H1 (cell line): ENCODE results near the gene EYA2. TPM values are rescaled to one million over a fixed set of nuclear protein-coding genes. Genes with fewer than 3 reads are reported as not detected.

Source experiments
- CTCF ChIA-PET: fragments of 300-600 bp; sonication (Branson Sonifier 250); formaldehyde crosslinking; loops from one replicate; lab custom pipeline; 2021; ENCODE audit not compliant: partially characterized antibody; lab: Charles Lee
- POLR2A ChIA-PET: fragments of 300-600 bp; sonication (Branson Sonifier 250); formaldehyde crosslinking; loops from one replicate; lab custom pipeline; 2021; ENCODE audit warnings: inconsistent platforms; ENCODE audit not compliant: partially characterized antibody; lab: Charles Lee
- DNase-seq, 2 experiments: peaks; one replicate each; pipeline versions ENCODE4 v3.0.0 to v3.0.0-alpha.2; 2010 to 2022; ENCODE audit warnings: low spot score in 2 of 2, low read depth in 1 of 2, mixed read lengths in 1 of 2
- FAIRE-seq: peaks from 2 replicates; lab custom pipeline; 2011; peaks lifted over from hg19 to GRCh38; lab: Jason Lieb, UNC
- H2AFZ ChIP-seq: 2 replicates; pipeline ENCODE4 v1.8.1; 2012; ENCODE audit warnings: low read length, inconsistent platforms
- H2AK5ac ChIP-seq: 2 replicates; pipeline ENCODE4 v1.6.1; 2013; ENCODE audit warnings: low read depth, low read length
- H2BK120ac ChIP-seq: replicated peaks from 2 replicates; pipeline ENCODE3; 2013; ENCODE audit warnings: low read depth, low read length, inconsistent platforms
- H2BK12ac ChIP-seq: 2 replicates; pipeline ENCODE4 v1.6.1; 2013; ENCODE audit warnings: low read depth, low read length
- H2BK15ac ChIP-seq: 2 replicates; pipeline ENCODE4 v1.6.1; 2013; ENCODE audit warnings: low read length
- H2BK20ac ChIP-seq: 2 replicates; pipeline ENCODE4 v1.6.1; 2013; ENCODE audit warnings: low read length
- H2BK5ac ChIP-seq: 2 replicates; pipeline ENCODE4 v1.6.1; 2013; ENCODE audit warnings: low read depth, low read length
- H3K14ac ChIP-seq: 2 replicates; pipeline ENCODE4 v1.6.1; 2013; ENCODE audit warnings: inconsistent platforms; ENCODE audit not compliant: insufficient read length
- H3K18ac ChIP-seq: 2 replicates; pipeline ENCODE4 v1.6.1; 2013; ENCODE audit warnings: low read length; ENCODE audit errors: extremely low read depth
- H3K23ac ChIP-seq: 2 replicates; pipeline ENCODE4 v1.6.1; 2013; ENCODE audit warnings: inconsistent platforms; ENCODE audit not compliant: insufficient read length
- H3K23me2 ChIP-seq: 2 replicates; pipeline ENCODE4 v1.6.1; 2013; ENCODE audit warnings: low read depth, low read length
- H3K27ac ChIP-seq: 2 replicates; pipeline ENCODE4 v1.6.1; 2011; ENCODE audit warnings: low read depth, low read length, inconsistent platforms
- H3K27me3 ChIP-seq, 4 experiments: replicated peaks in 1 of 4; 1 replicate in 1 of 4; 2 replicates in 3 of 4; pipeline versions ENCODE4 v1.6.1 to v1.8.1; 2011 to 2013; ENCODE audit warnings: low read length in 3 of 4, mild to moderate bottlenecking in 3 of 4, inconsistent platforms in 2 of 4, mixed read lengths in 2 of 4, moderate library complexity in 1 of 4; ENCODE audit not compliant: control insufficient read depth in 3 of 4, insufficient read depth in 3 of 4; ENCODE audit errors: extremely low read depth in 1 of 4
- H3K36me3 ChIP-seq, 4 experiments: 2 replicates each; pipeline versions ENCODE4 v1.6.1 to v1.8.1; 2011 to 2013; ENCODE audit warnings: mild to moderate bottlenecking in 4 of 4, low read length in 3 of 4, moderate library complexity in 2 of 4, control low read depth in 1 of 4, inconsistent platforms in 1 of 4; ENCODE audit not compliant: insufficient read depth in 4 of 4, control insufficient read depth in 2 of 4
- H3K4ac ChIP-seq: replicated peaks from 2 replicates; pipeline ENCODE3; 2013; ENCODE audit warnings: low read length, low read depth, mixed read lengths, inconsistent platforms; ENCODE audit not compliant: insufficient read length
- H3K4me1 ChIP-seq, 4 experiments: replicated peaks in 1 of 4; 1 replicate in 1 of 4; 2 replicates in 3 of 4; pipeline versions ENCODE4 v1.6.1 to v1.8.1; 2011 to 2013; ENCODE audit warnings: low read length in 3 of 4, inconsistent platforms in 2 of 4, mixed read lengths in 1 of 4; ENCODE audit not compliant: insufficient read depth in 4 of 4, control insufficient read depth in 3 of 4
- H3K4me2 ChIP-seq, 2 experiments: 2 replicates each; pipeline versions ENCODE4 v1.6.1 to v1.8.1; 2011 to 2013; ENCODE audit warnings: low read depth in 2 of 2, low read length in 2 of 2, control low read depth in 1 of 2, inconsistent platforms in 1 of 2, mild to moderate bottlenecking in 1 of 2; ENCODE audit not compliant: insufficient read depth in 1 of 2
- H3K4me3 ChIP-seq, 4 experiments: fragments of 200-600, 300-600 bp in 1 of 4; sonication (generic), shearing (Covaris generic), sonication (Bioruptor Twin) in 1 of 4; 2 replicates each; pipeline versions ENCODE4 v1.5.1 to v1.8.1; 2011 to 2016; ENCODE audit warnings: low read length in 4 of 4, low read depth in 3 of 4, control low read depth in 2 of 4, inconsistent platforms in 2 of 4, mild to moderate bottlenecking in 2 of 4, mixed read lengths in 1 of 4, moderate library complexity in 1 of 4; ENCODE audit not compliant: insufficient read depth in 2 of 4; ENCODE audit errors: extremely low read depth in 1 of 4
- H3K56ac ChIP-seq: replicated peaks from 2 replicates; pipeline ENCODE3; 2013; ENCODE audit warnings: low read depth, mild to moderate bottlenecking, mixed read lengths, low read length, inconsistent platforms; ENCODE audit not compliant: insufficient read length
- H3K79me1 ChIP-seq: 2 replicates; pipeline ENCODE4 v1.6.1; 2013; ENCODE audit warnings: low read depth, low read length, control low read depth
- H3K79me2 ChIP-seq, 2 experiments: 2 replicates each; pipeline versions ENCODE4 v1.6.1 to v1.8.1; 2012 to 2013; ENCODE audit warnings: low read length in 2 of 2, mild to moderate bottlenecking in 2 of 2, inconsistent platforms in 1 of 2; ENCODE audit not compliant: insufficient read depth in 2 of 2, control insufficient read depth in 1 of 2
- H3K9ac ChIP-seq, 4 experiments: replicated peaks in 1 of 4; 1 replicate in 1 of 4; 2 replicates in 3 of 4; pipeline versions ENCODE4 v1.6.1 to v1.8.1; 2011 to 2013; ENCODE audit warnings: low read depth in 3 of 4, low read length in 3 of 4, control low read depth in 2 of 4, mild to moderate bottlenecking in 2 of 4, moderate library complexity in 2 of 4, inconsistent platforms in 1 of 4; ENCODE audit errors: extremely low read depth in 1 of 4
- H3K9me3 ChIP-seq, 2 experiments: 2 replicates each; pipeline versions ENCODE4 v1.6.1 to v1.8.1; 2012 to 2013; ENCODE audit warnings: mild to moderate bottlenecking in 2 of 2, moderate library complexity in 2 of 2, control low read depth in 1 of 2, inconsistent platforms in 1 of 2, low read depth in 1 of 2, low read length in 1 of 2, mixed read lengths in 1 of 2; ENCODE audit not compliant: insufficient read depth in 2 of 2
- H4K20me1 ChIP-seq, 2 experiments: replicated peaks in 1 of 2; 2 replicates each; pipeline versions ENCODE3 to v1.8.1; 2011 to 2013; ENCODE audit warnings: inconsistent platforms in 2 of 2, low read length in 2 of 2, mild to moderate bottlenecking in 1 of 2; ENCODE audit not compliant: insufficient read depth in 2 of 2, control insufficient read depth in 1 of 2
- H4K5ac ChIP-seq: 2 replicates; pipeline ENCODE4 v1.6.1; 2013; ENCODE audit warnings: low read length, low read depth, mixed read lengths, inconsistent platforms; ENCODE audit not compliant: insufficient read length
- H4K8ac ChIP-seq: 2 replicates; pipeline ENCODE4 v1.8.0; 2013; ENCODE audit warnings: mild to moderate bottlenecking, moderate library complexity, low read length, inconsistent platforms; ENCODE audit not compliant: insufficient read depth; ENCODE audit errors: extremely low read depth
- H4K91ac ChIP-seq: replicated peaks from 2 replicates; pipeline ENCODE3; 2013; ENCODE audit warnings: low read length, mixed read lengths, inconsistent platforms; ENCODE audit not compliant: insufficient read length
- EP300 ChIP-seq, 2 experiments: IDR thresholded peaks; 1 replicate in 1 of 2; 2 replicates in 1 of 2; pipeline ENCODE4 v1.6.1; 2011 to 2012; ENCODE audit warnings: low read depth in 2 of 2, low read length in 2 of 2, mild to moderate bottlenecking in 2 of 2, borderline replicate concordance in 1 of 2, inconsistent platforms in 1 of 2, moderate library complexity in 1 of 2
- POLR2A ChIP-seq, 2 experiments: IDR thresholded peaks; 1 replicate in 1 of 2; 2 replicates in 1 of 2; pipeline ENCODE4 v1.6.1; 2011; ENCODE audit warnings: low read depth in 2 of 2, low read length in 2 of 2, mild to moderate bottlenecking in 2 of 2; ENCODE audit errors: control extremely low read depth in 1 of 2
- WGBS, 2 experiments: shearing (Covaris generic) in 1 of 2; methylation state at CpG; one replicate each; pipeline versions ENCODE4 v1.1.6 to v1.1.7; 2013 to 2015; ENCODE audit warnings: low lambda C conversion rate in 2 of 2, mixed read lengths in 2 of 2, inconsistent platforms in 1 of 2, low coverage in 1 of 2, missing lambda C conversion rate in 1 of 2; ENCODE audit not compliant: insufficient replicate concordance in 2 of 2, insufficient coverage in 1 of 2, insufficient read length in 1 of 2; ENCODE audit errors: extremely low coverage in 1 of 2, missing lambda C conversion rate in 1 of 2; 5-methylcytosine and 5-hydroxymethylcytosine counted together
- polyA plus RNA-seq, 7 experiments: library from polyadenylated mRNA; depleted of rRNA in 3 of 7; stranded (reverse) in 5 of 7; unstranded in 2 of 7; fragments of >200 nt in 5 of 7; fragments of 200-250 nt in 2 of 7; gene quantifications; 1 replicate in 5 of 7; 2 replicates in 1 of 7; 4 replicates in 1 of 7; pipeline versions ENCODE4 v1.2.1 to v1.2.3, GENCODE V29; 2011 to 2013; ENCODE audit warnings: missing spikeins in 2 of 7, mixed read lengths in 2 of 7
- total RNA-seq: library from RNA; stranded (reverse); fragmentation: NEBNext Ultra II Directional; extraction: Animal tissue kit (Norgen Biotek cat#: 25700); gene quantifications from 2 replicates; pipeline ENCODE4 v1.2.1, GENCODE V29; 2021

EYA2 gene
- total and polyA plus RNA-seq, 2 of the 8 experiments (the other 6 are each of a cell fraction or from before 2014, with no cell fraction given) = 1.6 to 1.7 TPM

- no peak overlapping the region for H2AFZ ChIP-seq
- no peak overlapping the region for H3K27ac ChIP-seq
- WGBS, 2 experiments = 73% methylated on average over 8 of the region's 8 CpGs; no CpG with 5 or more reads in 1 of the 2 experiments
- H4K91ac ChIP-seq = no peak overlapping the region
- no peak overlapping the region for H2AK5ac ChIP-seq
- H2BK15ac ChIP-seq = no peak overlapping the region
- no peak for FAIRE-seq
- H3K36me3 ChIP-seq = no peaks in the 10 kb centered on the region
- no peaks in the 10 kb centered on the region for H4K20me1 ChIP-seq
- no peak overlapping the region for H3K14ac ChIP-seq
- no peak overlapping the region for H4K8ac ChIP-seq
- H2BK12ac ChIP-seq = no peak overlapping the region
- no peak overlapping the region for H2BK20ac ChIP-seq
- H3K4me3 ChIP-seq = no peak overlapping the region
- H3K56ac ChIP-seq = no peak overlapping the region
- H3K79me2 ChIP-seq = no peaks in the 10 kb centered on the region
- no peak overlapping the region for H3K4ac ChIP-seq
- no peaks in the 10 kb centered on the region for H3K27me3 ChIP-seq
- ChIA-PET POLR2A (interaction anchor here (0.8 kb wide), 1 partner anchor 111 kb away, joined by 4 read pairs; no protein-coding TSS in a partner anchor), CTCF (interaction anchor here (0.8 to 1.4 kb wide), 4 partner anchors 35 to 287 kb away, joined by 3 read pairs; no protein-coding TSS in a partner anchor)
- H3K23me2 ChIP-seq = no peaks in the 10 kb centered on the region
- no peak overlapping the region for H3K23ac ChIP-seq
- H3K4me1 ChIP-seq = no peaks in the 10 kb centered on the region
- H3K9ac ChIP-seq = no peak overlapping the region
- H3K9me3 ChIP-seq = no peaks in the 10 kb centered on the region
- H2BK5ac ChIP-seq = no peak overlapping the region
- H4K5ac ChIP-seq = no peak overlapping the region
- no peak overlapping the region for H2BK120ac ChIP-seq
- no peak for DNase-seq
- H3K4me2 ChIP-seq = no peak overlapping the region
- H3K18ac ChIP-seq = no peak overlapping the region
- no peaks in the 10 kb centered on the region for H3K79me1 ChIP-seq
- TF ChIP-seq POLR2A (IDR thresholded peaks at IDR 0.05; ENCODE audit: control extremely low read depth in 1 of 2, low read depth in 2 of 2, low read length in 2 of 2) (no peak), EP300 (IDR thresholded peaks at IDR 0.05; ENCODE audit: borderline replicate concordance in 1 of 2, low read depth in 2 of 2, low read length in 2 of 2) (no peak)
Measured at GRCh38 chr20:47051936-47052526, 157.4 kb downstream of the EYA2 start.
